Nucleus accumbens (tissue), 56 donors: Measurements from ENCODE around the gene NR1I2.
A peak's percentile ranks its signal among the peaks of the same experiment; 100 is the strongest.

Experiments used
- DNase-seq, 56 donors: peaks; one replicate each; lab custom pipeline; 2025; lab: John Stamatoyannopoulos, UW

Gene NR1I2

GRCh38 chr3:119778176-119778575 lies 3.7 kb upstream of the NR1I2 start:
- DNase-seq, result no peak

GRCh38 chr3:119778811-119779210 lies 3.1 kb upstream of the NR1I2 start:
- no peak for DNase-seq

GRCh38 chr3:119779731-119780383 lies 2.0 kb upstream of the NR1I2 start:
- no peak for DNase-seq

GRCh38 chr3:119782460-119782859 lies 559 bp downstream of the NR1I2 start:
- DNase-seq, result no peak

GRCh38 chr3:119783255-119783654 lies 1.4 kb downstream of the NR1I2 start:
- no peak for DNase-seq

- no peak for DNase-seq
Measured at GRCh38 chr3:119783883-119784282, 2.0 kb downstream of the NR1I2 start.

GRCh38 chr3:119786409-119786808 lies 4.5 kb downstream of the NR1I2 start:
- no peak for DNase-seq

- DNase-seq, result no peak
Measured at GRCh38 chr3:119790369-119790768, 8.5 kb downstream of the NR1I2 start.

- no peak for DNase-seq
Measured at GRCh38 chr3:119792270-119792669, 10.4 kb downstream of the NR1I2 start.

- DNase-seq, result no peak
Measured at GRCh38 chr3:119794401-119794800, 12.5 kb downstream of the NR1I2 start.

- no peak for DNase-seq
Measured at GRCh38 chr3:119794971-119795612, 13.2 kb downstream of the NR1I2 start.

- DNase-seq, result no peak
Measured at GRCh38 chr3:119795849-119796248, 13.9 kb downstream of the NR1I2 start.

- DNase-seq, result no peak
Measured at GRCh38 chr3:119796368-119796767, 14.5 kb downstream of the NR1I2 start.

- DNase-seq, result no peak
Measured at GRCh38 chr3:119796785-119797184, 14.9 kb downstream of the NR1I2 start.

GRCh38 chr3:119800844-119801243 lies 18.9 kb downstream of the NR1I2 start:
- no peak for DNase-seq

- DNase-seq, result no peak
Measured at GRCh38 chr3:119808244-119808643, 26.3 kb downstream of the NR1I2 start.

- DNase-seq, result no peak
Measured at GRCh38 chr3:119808843-119809242, 26.9 kb downstream of the NR1I2 start.

GRCh38 chr3:119809249-119810017 lies 27.5 kb downstream of the NR1I2 start:
- no peak for DNase-seq

- DNase-seq, result peak in 18 of 56 donors; percentile 4 to 52 (median 16)
Measured at GRCh38 chr3:119810018-119810435, 28.1 kb downstream of the NR1I2 start.

- no peak for DNase-seq
Measured at GRCh38 chr3:119812491-119813058, 30.7 kb downstream of the NR1I2 start.

GRCh38 chr3:119815716-119816115 lies 33.8 kb downstream of the NR1I2 start:
- DNase-seq, result no peak
